HG03025 (cell line): Measurements from ENCODE around the gene SPSB1.

Experiments
- ATAC-seq: cut with Tn5 transposase; IDR thresholded peaks from one replicate; pipeline ENCODE4 v1.9.1; 2021; ENCODE audit warnings: mild to moderate bottlenecking, moderate library complexity; ENCODE audit not compliant: unreplicated experiment, low FRiP score

The SPSB1 gene

GRCh38 chr1:9278585-9279153, 14.0 kb upstream of the SPSB1 start:
- ATAC-seq: no peak

- ATAC-seq: no peak
Observed at GRCh38 chr1:9279172-9279840, 13.4 kb upstream of the SPSB1 start.

DNA sequence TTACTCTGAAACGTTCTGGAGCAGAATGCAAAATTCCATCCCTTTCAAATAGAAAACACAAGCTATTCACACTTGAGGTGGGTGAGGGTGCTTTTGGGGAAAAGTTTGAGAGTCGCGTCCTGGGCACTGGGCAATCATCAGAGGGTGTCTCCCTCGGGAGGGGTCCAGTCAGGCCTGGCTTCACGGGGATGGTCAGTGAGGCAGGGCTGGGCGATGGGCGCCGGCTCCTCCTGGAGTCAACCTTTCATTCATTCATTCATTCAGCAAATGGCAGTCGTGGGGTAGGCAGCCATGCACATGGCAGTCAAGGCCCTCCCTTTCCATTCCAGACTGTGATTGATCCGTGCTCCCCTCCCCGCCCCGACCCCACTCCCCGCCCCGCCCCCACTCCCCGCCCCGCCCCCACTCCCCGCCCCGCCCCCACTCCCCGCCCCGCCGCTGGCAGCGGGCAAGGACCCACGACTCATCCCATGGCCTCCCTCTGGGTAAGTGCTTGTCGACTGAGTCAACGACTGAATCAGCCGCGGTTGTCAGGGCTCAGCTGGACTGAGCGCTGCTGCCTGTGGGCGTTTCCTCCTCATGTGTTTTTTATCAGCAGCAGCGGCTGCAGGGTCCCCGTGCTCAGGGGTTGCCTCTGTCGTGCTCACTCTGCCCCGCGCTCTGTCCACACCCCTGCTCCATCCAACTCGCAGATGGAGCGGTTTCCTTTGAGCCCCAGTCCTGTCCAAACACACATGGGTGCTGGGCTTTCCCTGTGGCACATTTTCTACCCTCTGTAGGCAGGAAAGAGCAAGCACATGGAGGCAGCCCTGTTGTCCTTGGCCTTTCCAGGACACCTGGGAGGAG, 12.5 kb upstream of the SPSB1 start:
- ATAC-seq: no peak

DNA sequence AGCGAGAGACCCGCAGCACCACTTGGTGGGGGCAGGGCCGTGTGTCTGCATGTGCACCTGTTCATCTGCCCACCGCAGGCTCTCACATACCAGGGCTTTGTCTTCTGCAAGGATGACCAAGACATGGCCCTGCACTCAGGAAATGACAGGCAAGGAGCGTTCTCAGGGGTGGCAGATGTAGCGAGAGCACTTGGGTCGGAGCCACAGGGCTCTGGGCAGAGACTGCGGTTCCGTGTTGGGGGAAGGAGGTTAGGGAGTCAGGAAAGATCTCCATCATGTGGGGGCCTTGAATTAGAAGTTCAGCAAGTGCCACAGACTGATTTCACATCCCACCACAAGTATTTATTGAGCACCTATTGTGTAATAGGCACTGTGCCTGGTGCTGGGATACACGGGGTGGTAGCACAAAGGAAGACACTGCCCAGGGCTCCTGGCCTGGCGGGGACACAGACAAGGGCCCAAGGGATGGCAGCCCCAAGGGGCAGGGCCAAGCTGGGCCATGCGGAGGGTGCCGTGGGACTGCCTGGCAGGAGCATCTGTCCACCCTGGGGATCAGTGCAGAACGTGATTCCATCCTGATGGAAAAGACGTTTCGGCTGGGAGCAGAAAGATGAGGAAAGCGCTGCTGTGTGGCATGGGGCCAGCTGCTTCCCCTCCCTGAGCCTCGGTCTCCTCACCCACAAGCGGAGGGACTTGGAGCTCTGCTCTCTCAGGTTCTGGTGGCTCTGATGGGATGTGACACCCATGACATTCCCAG, 11.4 kb upstream of the SPSB1 start:
- no peak for ATAC-seq

GRCh38 chr1:9281908-9282695, 10.6 kb upstream of the SPSB1 start:
- ATAC-seq: no peak

DNA sequence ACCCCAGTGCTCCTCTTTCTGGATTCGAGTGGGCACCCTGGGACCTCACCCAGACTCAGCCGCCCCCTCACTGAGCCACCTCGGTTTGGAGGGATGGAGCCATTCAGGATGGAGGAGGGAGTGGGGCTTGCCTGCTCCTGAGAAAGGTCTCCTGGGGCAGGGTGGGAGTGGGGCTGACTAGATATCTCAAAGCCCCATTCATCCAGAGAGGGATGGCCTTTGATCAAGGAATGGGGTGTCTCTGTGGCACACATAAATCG, 10.1 kb upstream of the SPSB1 start:
- no peak for ATAC-seq

DNA sequence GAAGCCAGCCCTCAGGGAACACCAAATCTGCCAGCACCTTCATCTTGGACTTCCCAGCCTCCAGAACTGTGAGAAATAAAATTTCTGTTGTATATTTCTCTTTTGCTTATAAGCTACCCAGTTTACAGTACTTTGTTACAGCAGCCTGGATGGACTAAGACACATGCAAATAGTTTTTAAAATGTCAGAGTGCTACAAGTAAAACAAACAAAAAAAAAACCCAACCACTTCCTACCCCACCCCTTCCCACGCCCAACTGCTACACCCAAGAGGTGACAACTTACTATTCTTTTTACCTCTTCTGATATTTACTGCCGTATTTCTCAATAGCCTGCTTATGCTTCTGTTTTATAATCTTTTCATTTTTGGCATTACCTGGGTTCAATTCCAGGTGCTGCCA, 8.6 kb upstream of the SPSB1 start:
- no peak for ATAC-seq

GRCh38 chr1:9286556-9286955, 6.1 kb upstream of the SPSB1 start:
- no peak for ATAC-seq

DNA sequence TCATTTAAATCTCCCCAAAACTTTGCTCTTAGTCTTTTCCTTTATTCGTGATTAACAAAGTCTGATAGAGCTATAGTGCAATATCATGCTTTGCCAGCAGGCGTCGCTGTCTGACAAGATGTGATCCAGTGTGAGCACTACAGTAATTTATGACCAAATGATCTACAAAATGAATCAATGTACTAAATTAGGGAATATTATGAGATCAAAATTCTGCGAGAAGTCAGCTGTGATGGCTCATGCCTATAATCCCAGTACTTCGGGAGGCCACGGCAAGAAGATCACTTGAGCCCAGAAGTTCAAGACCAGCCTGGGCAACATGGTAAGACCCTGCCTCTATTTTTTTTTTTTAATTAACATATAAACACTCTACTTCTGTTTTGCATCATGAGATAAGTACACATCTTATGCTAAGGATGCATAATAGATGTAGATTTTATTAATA, 3.6 kb upstream of the SPSB1 start:
- ATAC-seq: no peak

DNA sequence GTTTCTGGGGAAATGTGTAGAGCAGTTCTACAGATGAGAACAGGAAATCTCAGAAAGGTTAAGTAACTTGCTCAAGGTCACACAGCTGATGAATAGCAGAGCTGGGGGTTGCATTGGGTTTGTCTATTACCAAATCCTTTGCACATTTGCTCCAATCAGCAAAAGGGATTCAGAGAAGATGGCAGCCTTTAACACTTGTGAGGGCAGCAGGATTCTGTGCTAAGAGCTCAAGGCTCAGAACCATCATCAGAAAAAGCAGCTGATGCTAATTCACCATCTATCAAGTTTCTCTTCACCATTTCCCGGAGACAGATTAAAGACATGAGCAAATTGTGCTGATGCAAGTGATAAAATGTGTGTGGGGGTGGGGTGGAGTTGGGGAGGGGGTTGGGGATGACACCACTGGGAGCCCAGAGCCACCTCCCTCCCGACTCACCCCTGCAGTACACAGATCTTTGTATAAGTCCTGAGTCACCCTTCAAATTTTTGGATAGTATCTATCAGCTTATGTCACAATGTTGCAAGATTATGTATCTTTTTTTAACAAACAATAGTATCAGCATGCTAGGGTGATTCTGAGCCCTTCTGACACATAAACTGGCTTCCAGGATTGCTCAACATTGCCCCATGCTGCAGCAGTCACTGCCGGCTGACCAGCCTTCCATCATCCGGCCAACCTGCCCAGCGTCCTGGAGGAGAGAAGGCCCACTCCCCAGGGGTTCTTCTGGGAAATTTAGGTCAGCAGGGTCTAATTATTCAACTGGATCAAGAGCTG, 2.8 kb upstream of the SPSB1 start:
- ATAC-seq: no peak

GRCh38 chr1:9291914-9292360, 757 bp upstream of the SPSB1 start:
- no peak for ATAC-seq

DNA sequence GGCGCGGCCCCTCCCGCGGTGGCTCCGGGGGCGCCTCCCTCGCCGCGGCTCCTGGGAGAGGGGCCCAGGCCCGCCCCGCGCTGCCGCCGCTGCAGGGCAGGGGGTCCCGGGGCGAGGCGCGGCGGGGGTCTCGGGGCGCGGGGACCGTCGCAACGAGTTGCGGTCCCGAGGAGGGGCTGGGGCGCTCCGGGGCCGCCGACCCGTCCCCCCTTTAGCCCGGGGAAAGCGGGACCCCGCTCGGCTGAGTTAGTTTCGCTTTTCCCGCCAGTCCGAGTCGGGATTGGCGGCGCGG, 493 bp downstream of the SPSB1 start:
- no peak for ATAC-seq

DNA sequence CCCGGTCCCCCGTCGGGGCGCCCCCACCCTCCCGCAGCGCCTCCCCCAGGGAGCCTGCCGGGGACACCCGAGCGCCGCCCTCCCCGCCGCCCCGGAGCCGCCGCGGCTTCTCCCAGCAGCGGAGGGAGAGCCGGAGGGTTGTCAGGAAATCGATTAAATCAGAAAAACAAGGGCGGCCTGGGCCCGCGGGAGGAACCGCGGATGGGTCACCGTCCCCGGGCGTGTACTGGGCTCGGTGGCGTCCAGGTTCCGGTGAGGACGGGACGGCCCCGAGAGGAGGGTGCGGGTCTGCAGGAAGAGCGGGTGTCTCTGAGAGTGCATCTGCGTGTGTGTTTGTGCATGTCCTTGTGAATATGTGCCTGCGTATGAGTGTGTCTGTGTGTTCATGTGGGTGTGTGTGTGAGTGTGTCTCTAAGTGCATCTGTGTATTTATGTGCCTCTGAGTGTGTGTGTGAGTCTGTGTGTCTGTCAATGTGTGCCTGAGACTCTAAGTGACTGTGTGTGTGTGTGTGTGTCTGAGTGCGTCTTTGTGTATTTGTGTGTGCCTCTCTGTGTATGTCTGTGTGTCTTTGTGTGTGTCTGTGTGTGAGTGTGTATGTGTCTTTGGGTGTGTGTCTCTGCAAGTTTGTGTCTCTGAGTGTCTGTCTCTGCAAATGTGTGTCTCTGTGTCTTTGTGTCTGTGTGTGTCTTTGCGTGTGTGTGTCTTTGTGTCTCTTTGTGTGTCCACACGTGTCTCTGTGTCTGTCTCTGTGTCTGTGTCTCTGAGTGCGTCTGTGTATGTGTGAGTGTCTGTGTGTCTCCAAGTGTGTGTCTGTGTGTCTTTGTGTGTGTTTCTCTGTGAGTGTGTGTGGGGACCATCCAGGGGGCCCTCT, 1.1 kb downstream of the SPSB1 start:
- ATAC-seq: no peak

DNA sequence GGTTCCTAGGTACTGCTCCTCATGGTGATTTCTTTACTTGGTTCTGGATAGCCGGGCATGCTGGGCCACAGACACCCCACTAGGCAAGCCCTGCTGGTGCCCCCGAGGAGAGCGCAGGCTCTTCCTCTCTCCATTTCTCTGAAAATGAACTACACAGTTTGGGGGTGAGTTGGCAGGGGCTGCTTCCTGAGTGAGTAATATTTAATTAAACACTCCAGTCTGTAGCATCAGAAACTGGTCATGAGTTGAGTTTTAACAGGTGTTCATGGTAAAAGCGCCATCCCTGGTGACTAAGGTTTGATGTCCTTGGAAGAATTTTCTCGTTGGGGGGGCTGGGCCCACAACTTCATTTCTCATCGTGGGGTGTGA, 1.7 kb downstream of the SPSB1 start:
- no peak for ATAC-seq

- no peak for ATAC-seq
Observed at GRCh38 chr1:9294910-9295636, 2.4 kb downstream of the SPSB1 start.

DNA sequence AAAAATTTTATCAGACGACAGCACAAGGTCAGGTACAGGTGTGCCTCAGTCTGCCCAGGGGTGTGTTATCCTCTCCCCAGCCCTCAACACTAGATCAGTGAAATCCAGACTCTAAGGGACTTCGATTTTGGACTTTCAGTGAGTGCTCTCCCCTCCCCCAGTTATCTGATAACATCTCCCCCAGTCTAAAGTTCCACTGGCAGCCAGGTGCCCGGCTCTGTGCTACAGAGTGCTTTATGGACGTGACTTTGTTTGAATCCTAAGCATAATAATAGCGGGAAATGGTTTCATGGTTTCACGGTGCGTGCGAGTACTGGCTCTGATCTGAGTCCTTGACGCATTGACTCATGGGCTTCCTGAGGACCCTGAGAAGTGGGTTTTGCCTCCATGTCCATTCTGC, 3.2 kb downstream of the SPSB1 start:
- ATAC-seq: no peak

- no peak for ATAC-seq
Observed at GRCh38 chr1:9296850-9297249, 4.2 kb downstream of the SPSB1 start.

DNA sequence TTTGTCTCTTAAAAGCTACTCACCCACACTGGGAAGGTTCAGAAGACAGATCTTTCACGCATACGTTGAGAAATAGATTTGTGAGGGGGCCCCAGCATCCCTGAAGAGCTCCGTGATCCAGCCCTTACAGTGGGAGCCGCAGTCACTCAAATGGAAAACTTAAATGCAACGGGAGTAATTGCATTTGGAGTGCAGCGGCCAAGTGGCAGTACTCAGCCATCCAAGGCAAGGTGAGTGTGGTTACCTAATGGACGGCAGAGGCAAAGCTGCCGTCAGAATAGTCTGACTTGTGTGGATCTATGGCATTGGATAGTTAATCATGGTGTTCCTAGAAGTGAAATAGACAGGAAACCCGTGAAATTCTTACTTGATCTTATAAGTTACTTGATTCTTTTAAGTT, 5.1 kb downstream of the SPSB1 start:
- no peak for ATAC-seq
